NCI-H2227 treated with DMSO at 0.1 percent for 48 hours (cell line): ENCODE results near the gene SPRN.
"Not testable (repeated sequence)": the region's sequence is repeated elsewhere in the genome, so short reads cannot be mapped to it uniquely, and the experiment has no call there.

Experiments used
- DNase-seq: peaks from one replicate; lab custom pipeline; 2025; lab: John Stamatoyannopoulos, UW

The SPRN gene

GRCh38 chr10:133439517-133440461, 15.4 kb upstream of the SPRN start:
- no peak for DNase-seq

- DNase-seq: no peak
Observed at GRCh38 chr10:133438711-133439273, 14.4 kb upstream of the SPRN start.

- DNase-seq: not testable (repeated sequence)
Observed at GRCh38 chr10:133432789-133433188, 8.4 kb upstream of the SPRN start.

- not testable (repeated sequence) for DNase-seq
Observed at GRCh38 chr10:133431888-133432613, 7.6 kb upstream of the SPRN start.

- not testable (repeated sequence) for DNase-seq
Observed at GRCh38 chr10:133429571-133429970, 5.1 kb upstream of the SPRN start.

GRCh38 chr10:133424102-133424501, 323 bp downstream of the SPRN start:
- not testable (repeated sequence) for DNase-seq

- DNase-seq: no peak
Observed at GRCh38 chr10:133422807-133423771, 1.3 kb downstream of the SPRN start.

GRCh38 chr10:133422223-133422806, 2.1 kb downstream of the SPRN start:
- DNase-seq: no peak

- no peak for DNase-seq
Observed at GRCh38 chr10:133421336-133422222, 2.8 kb downstream of the SPRN start.

- no peak for DNase-seq
Observed at GRCh38 chr10:133420579-133420978, 3.8 kb downstream of the SPRN start.

GRCh38 chr10:133420028-133420427, 4.4 kb downstream of the SPRN start:
- no peak for DNase-seq

GRCh38 chr10:133419211-133419950, 5.0 kb downstream of the SPRN start:
- DNase-seq: no peak

GRCh38 chr10:133418289-133418993, 6.0 kb downstream of the SPRN start:
- DNase-seq: no peak

GRCh38 chr10:133415752-133416151, 8.7 kb downstream of the SPRN start:
- no peak for DNase-seq

GRCh38 chr10:133414401-133414800, 10.0 kb downstream of the SPRN start:
- not testable (repeated sequence) for DNase-seq

- no peak for DNase-seq
Observed at GRCh38 chr10:133412381-133412711, 12.1 kb downstream of the SPRN start.

GRCh38 chr10:133411523-133412380, 12.7 kb downstream of the SPRN start:
- DNase-seq: no peak
